Measurements from ENCODE around the gene MPP1.

DNA sequence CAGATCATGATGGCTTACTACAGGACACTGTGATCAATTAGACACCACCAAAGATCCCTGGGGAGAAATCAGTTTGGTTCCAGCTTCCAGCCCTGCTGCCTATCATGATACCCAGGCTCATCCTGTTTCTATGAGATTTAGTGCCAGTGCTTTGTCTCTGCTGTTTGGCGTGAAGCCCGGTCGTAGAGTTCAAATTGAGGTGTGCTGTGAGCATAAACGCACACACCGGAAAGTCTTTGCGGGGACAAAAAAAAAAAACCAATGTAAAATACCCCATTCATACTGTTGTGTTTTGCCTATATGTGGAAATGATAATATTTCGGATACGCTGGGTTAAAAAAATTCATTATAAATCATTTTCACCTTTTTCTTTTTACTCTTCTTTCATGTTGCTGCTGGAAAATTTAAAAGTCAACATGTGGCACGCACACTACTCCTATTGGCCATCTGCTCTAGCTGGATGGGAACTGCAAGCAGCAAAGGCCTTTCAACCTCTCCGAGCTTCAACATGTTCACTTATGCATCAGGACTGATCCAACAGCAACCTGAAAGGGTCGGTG lies 43.2 kb downstream of the MPP1 start:
- TF ChIP-seq POLR2AphosphoS5 (IDR thresholded peaks at IDR 0.05) = no peak
- no peak for TF ChIP-seq CTCF (IDR thresholded peaks at IDR 0.05)
- TF ChIP-seq POLR2A (IDR thresholded peaks at IDR 0.05) = no peak

All from upper lobe of left lung (tissue), 4 donors.